Loucy (cell line): ENCODE measurements around the gene SPATA24.

Experiments used
- EZH2phosphoT487 ChIP-seq: fragments of 200-600 bp; IDR thresholded peaks from 2 replicates; pipeline ENCODE4 v1.6.1; 2018; ENCODE audit warnings: antibody characterized with exemption, mild to moderate bottlenecking, moderate library complexity, borderline replicate concordance
- TF ChIP-seq, protein P1 (sequence below): fragments of 200-600 bp; sonication (generic); conservative IDR thresholded peaks from 2 replicates; pipeline ENCODE4 v1.5.1; 2014; ENCODE audit warnings: mild to moderate bottlenecking, antibody characterized with exemption, low read length

DNA sequence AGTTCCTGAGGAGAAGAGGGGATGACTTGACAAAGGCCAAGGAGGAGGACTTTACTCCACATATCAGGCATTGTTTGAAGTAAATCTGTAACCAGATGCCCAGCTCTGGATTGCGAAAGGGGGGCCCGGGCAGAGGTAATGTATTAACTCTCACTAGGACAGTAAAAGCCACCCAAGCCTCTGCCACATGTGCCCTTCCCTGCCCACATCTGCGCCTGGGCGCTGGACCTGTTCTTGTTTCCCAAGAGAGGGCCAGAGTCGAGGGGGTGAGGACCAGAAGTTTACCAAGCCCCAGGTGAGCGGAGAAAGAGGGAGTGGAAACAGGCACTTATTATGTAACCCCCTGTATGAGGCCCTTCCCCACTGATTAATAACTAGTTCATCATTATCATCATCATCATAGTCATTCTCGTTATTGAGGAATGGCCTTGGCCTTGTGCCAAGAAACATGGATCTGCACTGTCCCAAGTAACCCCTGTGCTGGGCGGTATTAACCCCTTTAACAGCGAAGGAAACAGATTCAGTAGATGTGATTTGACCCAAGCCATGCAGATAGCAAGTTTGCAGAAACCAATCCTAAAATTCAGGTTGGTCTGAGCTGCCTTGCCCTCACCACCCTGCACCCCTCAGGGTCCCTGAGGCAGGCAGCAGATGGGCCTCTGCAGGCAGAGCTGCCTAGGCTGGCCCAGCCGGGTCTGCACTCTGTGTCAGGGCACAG, 20.5 kb downstream of the SPATA24 start, which contains the start of gene SLC23A1:
- TF ChIP-seq, protein P1, sequence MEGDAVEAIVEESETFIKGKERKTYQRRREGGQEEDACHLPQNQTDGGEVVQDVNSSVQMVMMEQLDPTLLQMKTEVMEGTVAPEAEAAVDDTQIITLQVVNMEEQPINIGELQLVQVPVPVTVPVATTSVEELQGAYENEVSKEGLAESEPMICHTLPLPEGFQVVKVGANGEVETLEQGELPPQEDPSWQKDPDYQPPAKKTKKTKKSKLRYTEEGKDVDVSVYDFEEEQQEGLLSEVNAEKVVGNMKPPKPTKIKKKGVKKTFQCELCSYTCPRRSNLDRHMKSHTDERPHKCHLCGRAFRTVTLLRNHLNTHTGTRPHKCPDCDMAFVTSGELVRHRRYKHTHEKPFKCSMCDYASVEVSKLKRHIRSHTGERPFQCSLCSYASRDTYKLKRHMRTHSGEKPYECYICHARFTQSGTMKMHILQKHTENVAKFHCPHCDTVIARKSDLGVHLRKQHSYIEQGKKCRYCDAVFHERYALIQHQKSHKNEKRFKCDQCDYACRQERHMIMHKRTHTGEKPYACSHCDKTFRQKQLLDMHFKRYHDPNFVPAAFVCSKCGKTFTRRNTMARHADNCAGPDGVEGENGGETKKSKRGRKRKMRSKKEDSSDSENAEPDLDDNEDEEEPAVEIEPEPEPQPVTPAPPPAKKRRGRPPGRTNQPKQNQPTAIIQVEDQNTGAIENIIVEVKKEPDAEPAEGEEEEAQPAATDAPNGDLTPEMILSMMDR, result no peak
- TF ChIP-seq EZH2phosphoT487, result no peak
